Fibroblast of skin of left biceps (primary cell): ENCODE measurements around the gene VOPP1.
"Not testable (repeated sequence)": the region's sequence is repeated elsewhere in the genome, so short reads cannot be mapped to it uniquely, and the experiment has no call there.

Experiments used
- DNase-seq, 2 experiments: peaks; one replicate each; pipeline ENCODE4 v3.0.0-alpha.2; 2013; ENCODE audit warnings: low read depth in 2 of 2

VOPP1 gene, protein sequence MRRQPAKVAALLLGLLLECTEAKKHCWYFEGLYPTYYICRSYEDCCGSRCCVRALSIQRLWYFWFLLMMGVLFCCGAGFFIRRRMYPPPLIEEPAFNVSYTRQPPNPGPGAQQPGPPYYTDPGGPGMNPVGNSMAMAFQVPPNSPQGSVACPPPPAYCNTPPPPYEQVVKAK

DNA sequence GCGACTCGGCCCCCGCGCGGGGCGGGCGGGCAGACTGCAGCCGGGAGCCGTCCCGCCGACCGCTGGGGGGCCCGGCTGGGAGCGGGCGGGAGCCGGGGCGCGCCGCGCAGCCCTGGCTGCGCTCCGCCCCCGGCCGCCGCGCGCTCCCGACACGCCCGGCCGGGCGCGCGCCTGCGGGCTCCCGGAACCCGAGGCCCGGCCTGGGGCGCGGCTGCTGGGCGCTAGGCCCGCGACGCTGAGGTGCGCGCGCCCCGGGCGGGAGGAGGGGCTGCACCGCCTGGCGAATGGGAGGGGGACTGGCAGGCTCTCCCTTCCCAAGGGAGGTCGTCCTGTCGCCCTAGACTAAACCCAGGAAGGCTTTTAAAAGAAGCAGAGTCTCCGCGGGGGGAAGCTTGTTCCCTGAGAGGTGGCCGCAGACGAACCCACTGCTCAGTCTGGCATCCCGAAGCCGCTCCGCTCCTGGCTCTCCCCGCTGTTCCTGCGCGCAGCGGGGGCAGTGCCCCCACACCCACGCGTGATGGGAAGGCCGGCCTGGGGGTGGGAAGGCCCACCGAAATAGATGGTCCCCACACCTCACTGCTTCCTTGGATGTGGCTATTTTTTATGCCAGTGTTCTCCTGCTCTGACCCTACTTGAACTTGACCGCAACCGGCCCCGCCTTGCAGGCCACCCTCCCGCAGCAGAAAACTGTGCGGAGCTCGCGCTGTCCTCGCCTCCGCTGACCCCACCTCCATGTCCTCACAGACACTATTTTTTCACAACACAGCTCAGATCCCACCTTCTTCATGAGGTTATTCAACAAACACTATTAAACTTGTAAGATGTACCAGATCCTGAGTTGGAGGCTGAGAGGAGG, at the start of gene VOPP1:
TSS of gene VOPP1 (minus strand) at position 125 of the 856 bp plus-strand sequence. CDS start 178 bp downstream, outside the sequence.
- DNase-seq = peak; percentile 40 to 43

DNA sequence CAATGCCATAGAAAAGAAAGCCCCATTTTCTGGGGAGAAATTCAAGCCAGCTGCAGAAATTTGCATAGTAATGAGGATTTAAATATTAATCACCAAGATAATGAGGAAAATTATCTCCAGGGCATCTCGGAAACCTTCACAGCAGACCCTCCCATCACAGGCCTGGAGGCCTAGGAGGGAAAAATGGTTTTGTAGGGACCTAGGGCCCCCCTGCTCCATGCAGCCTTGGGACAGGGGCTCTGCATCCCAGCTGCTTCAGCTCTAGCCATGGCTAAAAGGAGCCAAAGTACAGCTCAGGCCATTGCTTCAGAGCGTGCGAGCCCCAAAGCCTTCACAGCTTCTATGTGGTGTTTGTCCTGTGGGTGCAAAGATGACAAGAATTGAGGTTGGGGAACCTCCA, 46.6 kb upstream of the VOPP1 start:
- no peak for DNase-seq

DNA sequence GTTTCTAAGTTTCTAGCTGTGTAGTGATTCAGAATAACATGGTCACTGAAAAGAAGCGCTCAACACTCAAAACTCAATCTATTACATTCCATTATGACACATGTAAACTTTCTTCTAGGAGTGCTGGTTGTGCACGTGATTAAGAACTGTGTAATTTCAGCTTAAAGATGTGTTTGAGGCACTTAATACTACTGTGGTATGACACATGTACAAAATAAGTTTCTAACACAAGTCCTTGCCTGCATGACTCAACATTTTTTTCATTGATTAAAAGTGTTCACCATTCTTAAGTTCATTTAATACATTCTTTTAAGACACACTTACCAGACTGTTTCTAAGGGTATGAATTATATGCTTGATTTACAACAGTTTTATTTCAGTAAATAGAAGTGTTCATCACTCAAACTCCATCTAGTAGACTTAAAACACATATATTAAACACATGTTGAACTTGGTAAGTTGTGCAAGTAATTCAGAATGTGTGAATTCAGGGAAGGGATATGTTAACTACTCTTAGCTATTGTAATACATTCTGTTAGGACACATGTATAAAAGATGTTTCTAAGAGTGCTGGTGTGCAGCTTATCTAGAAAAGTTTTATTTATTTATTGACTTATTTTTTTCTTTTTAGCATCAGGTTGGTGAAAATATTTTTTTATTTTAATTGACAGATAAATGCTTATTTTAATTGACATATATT, 42.2 kb upstream of the VOPP1 start:
- DNase-seq = not testable (repeated sequence)

DNA sequence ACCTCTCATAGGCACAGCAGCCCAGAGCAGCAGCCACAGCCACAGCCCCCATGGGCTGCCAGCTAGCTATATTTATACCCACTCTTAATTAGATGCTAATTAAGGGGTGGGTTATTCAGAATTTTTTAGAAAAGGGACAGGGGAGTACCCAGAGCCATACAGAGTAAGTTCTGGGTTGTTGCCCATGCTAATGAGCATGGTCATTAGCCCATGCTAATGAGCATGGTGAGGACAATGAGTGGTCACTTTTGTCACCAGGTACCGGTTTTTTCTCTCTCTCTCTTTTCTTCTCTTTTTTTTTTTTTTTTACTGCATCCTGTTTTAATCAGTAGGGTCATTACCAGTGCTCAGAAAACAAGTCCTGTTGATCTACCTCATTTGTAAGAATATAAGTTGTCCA, 37.4 kb upstream of the VOPP1 start:
- DNase-seq = not testable (repeated sequence)

DNA sequence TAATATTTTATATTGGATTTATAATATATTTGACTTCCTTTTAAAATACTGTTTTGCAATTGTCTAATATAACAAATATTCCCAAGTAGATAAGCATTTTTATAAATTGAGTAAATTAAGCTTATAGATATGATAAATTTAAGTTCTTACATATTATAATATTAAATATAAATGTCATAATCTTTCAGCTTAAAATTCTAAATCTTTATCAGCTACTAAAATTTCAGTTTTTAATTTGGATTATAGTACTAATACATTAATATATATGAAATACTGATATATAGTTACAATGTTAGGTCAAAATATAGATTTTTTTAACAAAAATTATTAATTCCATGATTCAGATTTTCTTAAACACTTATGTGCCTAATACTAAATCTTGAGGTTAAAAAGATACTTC, 33.4 kb upstream of the VOPP1 start:
- DNase-seq = not testable (repeated sequence)

DNA sequence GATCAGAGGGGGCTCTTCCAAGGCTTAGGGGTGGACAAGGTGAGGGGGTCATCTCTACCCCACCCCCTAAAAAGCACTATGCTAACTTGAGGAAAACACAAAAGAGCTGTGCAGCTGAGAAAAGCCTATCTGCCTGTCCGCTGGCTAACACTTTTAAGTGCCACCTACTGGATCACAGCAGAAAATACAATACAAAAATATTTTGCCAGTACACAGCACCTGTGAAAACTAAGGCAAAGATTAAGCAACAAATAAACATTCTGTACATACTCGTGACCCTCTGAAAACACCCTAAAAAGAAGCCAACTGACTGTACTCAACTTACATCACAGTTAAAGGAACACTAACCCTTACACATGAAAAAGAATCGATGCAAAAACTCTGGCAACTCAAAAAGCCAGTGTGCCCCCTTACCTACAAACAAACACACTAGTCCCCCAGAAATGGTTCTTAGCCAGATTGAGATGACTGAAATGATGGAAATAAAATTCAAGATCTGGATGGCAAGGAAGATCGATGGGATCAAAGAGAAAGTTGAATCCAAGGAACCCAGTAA, 25.7 kb upstream of the VOPP1 start:
- not testable (repeated sequence) for DNase-seq

DNA sequence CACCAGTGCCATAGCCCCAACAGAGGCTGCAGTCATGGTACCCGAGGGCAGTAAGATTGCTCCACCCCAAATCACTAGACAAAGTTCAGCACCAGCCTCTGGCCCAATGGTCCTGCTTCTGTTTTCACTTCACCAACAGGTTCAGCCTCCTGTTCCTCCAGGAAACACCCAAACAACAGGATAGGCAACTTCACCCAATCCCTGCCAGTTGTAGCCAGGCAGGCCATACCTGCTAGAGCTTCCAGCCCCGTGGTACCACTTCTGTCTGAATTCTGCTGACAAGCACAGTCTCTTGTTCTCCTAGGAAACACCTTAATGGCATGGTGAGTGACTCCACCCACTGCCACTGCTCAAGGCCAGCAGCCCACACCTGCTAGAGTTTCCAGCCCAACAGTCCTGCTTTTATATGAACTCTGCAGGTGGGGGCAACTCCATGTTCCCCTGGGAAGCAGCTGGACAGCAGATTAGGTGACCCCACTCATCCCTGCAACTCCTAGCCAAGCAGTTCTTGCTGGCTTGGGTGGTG, 25.0 kb upstream of the VOPP1 start:
- not testable (repeated sequence) for DNase-seq

DNA sequence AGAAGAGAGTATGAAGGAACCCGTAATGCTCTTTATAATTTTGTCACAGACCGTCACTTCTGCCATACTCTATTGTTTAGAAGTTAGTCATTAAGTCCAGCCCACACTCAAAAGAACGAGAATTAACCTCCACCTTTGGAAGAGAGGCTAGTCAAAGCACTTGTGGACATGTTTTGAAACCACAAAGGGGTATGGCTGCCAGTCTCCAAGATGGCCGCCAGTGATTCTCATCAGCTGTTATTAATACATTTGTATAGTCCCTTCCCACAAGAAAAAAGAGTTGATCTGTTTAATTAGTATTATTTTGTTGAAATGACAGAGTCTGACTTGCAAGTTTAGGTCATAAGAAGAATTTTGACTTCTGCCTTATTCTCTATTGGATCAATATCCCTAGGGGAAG, 23.2 kb upstream of the VOPP1 start:
- no peak for DNase-seq

DNA sequence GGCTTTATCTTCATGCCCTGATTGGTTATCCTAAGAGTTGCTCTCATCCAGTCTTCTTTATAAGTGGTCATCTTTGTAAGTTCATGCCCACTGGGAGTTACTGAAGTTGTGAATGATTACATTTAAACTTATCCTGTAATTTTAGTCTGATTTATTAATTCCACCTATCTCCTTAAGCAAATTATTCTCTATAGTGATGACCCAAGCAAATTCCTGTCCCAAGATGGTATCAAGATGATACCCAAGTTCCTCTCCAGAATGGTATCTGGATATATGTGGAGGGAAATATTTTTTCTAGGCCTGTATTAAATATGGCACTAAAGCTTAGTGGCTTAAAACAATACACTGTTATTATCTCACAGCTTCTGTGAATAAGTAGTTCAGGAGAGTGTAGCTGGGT, 22.6 kb upstream of the VOPP1 start:
- DNase-seq = no peak

DNA sequence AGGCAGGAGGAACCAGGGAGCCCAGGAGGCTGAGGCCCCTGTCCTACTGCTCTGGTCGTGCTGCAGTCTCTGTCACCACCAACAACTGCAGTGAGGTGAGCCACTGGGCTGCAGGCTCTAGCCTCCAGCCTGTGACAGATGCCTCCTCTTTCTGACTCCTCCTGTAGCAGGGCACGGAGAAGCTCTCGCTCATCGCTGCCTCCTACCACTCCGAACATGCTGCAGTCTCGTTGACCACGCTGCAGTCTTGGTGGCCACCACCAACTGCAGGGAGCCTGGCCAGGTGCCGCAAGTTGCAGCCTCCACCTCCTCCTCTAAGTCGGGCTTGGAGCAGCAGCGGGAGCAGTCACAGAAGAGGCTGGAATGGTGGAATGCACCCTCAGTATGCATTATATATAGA, 22.1 kb upstream of the VOPP1 start:
- no peak for DNase-seq

DNA sequence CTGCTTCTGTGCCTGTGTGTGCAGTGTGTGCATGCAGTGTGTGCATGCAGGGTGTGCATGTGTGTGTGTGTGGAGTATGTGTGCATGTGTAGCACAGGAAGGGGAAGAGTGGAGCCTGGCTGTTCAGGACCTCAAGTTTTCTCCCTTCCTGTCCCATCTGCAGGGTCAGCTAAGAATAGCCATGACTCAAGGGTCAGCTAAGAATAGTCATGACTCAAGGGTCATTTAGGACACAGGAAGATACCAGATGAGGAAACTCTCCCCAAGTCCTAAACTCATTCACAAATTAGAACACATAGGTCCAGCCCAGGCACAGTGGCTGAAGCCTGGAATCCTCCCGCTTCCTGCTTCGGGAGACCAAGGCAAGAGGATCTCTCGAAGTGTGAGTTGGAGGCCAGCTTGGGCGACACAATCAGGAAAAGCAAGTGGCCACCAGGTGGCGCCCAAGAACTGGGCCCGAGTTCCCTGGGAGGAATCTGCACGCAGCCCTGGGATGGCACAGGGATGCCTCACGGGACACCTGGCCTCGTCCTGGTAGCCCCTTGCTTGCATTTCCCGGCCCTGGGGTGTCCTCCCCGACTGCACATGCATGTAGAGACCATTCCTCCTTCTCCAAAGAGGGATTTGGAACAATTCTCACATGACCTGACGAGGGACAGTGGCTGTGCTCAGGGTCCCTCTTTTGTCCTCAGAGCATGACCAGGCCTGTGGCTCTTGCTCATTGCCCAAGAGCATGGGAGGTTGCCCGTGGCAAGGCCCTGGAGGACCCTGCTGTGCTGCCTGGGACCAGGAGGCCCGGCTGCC, 21.4 kb upstream of the VOPP1 start:
- DNase-seq = no peak

DNA sequence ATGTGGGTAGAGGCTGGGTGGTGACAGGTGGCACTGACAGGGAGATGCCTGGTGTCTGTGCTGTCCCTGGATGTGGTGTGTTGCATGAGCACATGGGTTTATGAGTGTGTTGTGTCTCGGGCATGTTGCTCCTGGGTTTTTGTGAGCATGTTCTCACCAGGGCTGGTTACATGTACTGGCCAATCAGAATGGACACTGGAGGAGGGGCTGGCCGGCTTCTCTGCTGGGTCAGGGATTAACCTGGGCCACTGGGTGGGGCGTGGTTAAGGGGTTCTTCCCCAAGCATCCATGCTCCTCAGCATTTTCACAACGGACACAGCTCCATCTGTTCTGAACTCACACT, 20.8 kb upstream of the VOPP1 start:
- no peak for DNase-seq

DNA sequence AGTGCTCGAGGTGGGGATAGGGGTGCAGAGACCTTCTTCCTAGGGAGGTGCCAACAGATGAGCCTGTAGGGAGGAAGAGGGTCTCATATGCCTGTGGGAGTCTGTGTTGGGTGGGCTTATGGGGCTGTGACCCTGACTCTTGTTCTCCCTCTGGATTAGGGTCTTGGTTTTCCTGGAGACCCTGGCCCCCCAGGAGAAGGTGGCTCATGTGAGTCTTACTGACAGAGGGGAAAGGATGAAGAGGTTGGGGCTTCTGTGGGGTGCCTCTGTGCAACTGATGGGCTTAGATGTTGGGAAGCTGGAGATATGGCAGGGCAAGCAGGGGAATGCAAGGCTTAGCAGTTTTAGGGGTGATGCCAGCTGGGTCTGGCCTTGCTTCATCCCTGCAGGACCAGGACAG, 20.2 kb upstream of the VOPP1 start:
- DNase-seq = no peak

DNA sequence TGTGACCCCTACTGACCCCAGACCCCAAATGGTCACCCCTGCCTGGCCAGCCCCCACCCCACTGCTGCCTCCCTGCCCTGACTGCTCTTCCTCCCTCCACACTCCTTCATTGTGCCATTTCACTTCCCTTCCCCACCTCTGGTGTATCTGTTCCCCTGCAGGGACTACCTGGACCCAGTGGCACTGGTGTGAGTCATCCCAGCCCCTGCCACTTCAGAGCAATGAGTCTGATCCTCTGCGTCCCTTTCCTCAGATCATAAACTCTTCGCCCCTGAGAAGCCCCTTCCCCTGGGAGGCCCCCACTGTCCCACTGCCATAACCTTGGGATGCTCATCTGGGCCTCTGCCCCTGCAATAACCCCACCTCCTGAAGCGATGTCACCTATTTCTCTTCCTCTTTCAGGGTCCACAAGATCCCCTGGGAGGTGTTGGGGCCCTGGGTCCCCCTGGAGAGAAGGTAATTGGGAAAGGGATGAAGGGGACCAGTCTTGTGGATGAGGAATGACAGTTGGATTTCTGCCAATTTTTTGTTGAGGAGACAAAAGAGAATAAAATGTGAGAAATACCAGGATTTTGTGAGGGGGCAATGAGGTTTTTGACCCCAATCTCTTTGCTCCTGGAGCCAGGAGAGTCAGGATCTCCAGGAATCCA, 19.1 kb upstream of the VOPP1 start:
- DNase-seq = no peak

DNA sequence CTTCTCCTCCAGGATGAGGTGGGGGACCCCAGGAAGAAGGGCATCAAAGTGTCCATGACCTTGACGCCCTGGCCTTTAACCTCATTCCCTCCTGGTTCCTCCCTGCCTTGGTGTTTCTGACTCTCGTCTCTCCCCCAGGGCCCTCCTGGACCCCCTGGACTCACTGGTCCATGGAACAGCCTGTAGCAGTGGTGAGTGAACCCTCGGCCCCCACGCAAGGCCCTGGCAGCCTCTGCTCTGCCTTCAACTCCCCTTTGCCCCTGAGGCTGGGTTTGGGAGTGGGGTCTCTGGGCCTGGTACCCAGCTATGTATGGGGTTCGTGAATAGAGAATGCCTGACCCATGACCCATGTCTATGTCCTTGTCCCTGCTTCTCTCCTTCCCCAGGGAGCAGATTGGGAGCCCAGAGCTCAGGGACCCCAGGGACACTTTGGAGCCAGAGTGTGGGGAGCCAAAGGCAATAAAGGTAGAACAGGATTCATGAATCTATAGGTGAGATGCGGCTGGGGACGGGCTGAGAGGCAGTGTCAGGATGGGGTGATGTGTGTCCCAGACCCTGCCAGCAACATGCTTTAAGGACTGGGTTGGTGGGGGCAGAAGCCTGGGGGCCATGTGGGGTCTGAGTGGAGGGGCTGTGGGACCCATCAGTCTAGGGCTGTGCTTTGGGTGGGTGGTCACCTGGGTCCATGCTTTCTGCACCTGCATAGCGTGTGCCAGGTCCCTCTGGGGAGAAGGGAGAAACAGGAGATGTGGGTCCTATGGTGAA, 18.4 kb upstream of the VOPP1 start:
- DNase-seq = no peak

DNA sequence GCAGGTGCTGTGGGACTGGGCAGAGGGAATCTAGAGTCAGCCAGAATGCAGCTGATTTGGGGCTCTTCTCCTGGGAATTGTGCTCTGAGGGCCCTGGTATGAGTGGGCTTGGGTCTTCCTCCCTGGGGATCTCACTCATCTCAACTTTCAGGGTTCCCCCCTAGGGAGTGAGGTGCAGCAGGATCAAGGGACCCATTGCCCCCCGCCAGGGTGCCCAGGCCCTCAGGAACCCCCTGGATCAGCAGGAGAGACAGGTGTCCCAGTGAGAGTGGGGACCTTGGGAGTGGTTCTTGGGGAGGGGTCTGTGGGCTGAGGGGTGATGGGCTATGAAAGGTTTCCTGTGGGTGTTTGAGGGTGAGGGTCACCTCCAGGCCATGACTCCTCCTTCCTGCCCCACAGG, 17.6 kb upstream of the VOPP1 start:
- DNase-seq = no peak

DNA sequence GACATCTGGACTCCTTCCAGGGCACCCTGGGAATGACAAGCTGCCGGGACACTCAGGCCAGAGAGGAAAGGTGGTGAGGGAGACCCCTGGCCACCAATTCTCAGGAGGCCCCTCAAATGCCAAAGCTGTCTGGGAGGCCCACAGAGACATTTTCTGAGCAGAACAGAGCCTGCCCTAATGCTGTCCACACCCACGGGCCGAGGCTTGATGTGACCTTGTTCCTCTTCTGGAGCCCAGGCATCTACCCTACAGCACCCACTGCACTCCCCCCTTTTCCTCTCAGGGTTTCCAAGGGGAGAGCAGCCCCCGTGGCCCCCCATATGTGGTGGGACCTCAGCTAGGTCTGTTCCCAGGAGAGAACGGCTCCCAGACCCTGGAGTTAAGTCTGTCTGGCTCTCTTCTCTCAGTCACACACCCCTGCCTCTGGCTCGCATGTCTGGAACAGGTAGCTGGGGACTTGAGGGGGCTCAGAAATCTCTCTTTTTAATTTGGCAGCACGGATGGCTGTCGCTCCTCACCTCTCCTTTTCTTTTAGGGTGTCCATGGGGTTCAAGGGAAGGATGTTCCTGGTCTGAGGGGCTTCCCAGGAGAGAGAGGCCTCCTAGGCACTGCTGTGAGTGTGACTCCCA, 16.8 kb upstream of the VOPP1 start:
- no peak for DNase-seq

DNA sequence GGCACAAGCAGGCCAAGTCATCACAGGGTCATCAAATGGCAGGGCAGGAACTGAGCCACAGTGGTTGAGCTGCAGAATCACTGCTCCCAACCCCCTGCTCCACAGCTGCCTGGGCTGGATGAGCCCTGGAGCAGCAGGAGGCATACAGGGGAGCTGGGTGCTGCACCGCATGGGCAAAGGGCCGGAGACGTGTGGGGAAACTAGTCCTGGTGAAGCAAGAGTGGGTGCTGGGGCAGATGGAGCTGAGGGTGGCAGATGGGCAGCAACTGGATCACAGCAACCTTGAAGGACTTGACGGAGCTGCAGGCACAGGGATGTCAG, 16.0 kb upstream of the VOPP1 start:
- no peak for DNase-seq

DNA sequence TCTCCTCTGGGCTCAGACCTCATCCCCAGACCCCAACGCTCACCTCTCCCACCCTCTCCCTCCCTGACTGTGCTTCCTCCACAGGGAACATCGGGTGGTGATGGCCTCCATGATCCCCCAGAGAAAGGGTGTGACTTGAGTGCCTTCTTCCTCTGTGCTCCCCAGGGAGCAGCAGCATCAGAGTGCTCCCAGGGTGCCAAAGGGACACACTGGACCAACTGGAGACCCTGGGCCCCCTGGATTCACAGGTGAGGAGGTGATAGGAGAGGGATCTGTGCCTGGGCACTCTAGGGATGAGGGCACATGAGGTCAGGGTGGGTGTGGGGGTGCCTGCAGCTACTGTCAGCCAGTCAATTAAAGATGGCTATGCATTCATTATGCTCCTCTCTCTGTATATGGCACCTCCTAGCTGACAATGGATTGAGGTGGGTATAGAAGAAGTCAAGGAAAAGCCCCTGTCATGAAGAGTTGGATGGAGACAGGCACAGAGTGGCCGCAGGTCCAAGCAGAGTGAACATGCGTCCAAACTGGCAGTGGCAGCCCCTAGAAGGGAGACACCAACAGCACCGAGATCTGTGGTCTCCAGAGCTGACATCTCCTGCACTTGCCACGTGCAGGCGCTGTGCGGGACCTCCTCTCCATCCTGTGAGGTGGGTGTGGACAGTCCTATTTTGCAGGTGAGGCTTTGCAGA, 15.5 kb upstream of the VOPP1 start:
- DNase-seq = no peak
